ENCODE measurements around the gene KRTAP5-3. TPM values are rescaled to one million over a fixed set of nuclear protein-coding genes. Genes with fewer than 3 reads are reported as not detected.

The KRTAP5-3 gene
- total and polyA plus RNA-seq, 2 of the 8 experiments (the other 6 are each of a cell fraction or from before 2014, with no cell fraction given), result not detected

DNA sequence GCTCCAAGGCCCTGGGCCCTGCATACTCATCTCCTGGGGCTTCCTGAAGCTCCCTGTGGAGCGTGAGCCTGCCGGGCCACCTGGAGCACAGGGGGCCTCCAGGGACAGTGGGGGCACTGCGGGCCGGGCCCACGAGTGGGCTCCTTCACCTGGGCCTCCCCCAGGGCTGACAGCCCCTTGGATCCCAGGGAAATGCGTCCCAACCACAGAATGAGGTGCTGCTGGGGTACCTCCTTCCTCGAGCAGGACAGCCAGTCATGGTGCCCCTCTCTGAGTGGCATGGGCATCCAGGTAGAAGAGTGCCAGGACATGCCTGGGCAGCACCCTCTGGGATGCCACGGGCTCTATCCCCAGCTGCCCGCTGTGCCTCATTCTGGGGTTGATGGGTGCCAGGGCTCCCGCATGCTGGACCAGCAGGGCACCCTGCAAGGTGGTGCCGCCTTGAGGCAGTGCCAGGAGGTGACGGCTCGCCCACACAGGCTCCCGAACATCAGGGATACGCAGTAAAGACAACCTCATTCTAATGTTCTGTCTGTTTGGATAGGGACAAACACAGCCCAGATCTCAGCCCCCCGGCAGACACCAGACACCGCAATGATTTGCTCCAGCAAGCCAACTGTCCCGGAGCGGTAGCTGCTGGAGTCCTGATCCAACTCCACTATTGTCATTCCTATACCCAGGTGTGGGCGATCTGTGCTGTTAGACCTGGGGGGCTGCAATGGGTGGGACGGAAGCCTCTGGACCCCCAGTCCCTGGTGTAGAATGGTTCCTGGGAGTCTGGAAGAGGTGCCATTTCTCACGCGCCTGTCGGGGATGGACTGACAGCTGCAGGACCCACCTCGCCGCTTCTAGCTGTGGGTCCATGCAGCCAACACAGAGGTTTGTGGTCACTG, 47.2 kb upstream of the KRTAP5-3 start (continued):
- TF ChIP-seq, protein P1, sequence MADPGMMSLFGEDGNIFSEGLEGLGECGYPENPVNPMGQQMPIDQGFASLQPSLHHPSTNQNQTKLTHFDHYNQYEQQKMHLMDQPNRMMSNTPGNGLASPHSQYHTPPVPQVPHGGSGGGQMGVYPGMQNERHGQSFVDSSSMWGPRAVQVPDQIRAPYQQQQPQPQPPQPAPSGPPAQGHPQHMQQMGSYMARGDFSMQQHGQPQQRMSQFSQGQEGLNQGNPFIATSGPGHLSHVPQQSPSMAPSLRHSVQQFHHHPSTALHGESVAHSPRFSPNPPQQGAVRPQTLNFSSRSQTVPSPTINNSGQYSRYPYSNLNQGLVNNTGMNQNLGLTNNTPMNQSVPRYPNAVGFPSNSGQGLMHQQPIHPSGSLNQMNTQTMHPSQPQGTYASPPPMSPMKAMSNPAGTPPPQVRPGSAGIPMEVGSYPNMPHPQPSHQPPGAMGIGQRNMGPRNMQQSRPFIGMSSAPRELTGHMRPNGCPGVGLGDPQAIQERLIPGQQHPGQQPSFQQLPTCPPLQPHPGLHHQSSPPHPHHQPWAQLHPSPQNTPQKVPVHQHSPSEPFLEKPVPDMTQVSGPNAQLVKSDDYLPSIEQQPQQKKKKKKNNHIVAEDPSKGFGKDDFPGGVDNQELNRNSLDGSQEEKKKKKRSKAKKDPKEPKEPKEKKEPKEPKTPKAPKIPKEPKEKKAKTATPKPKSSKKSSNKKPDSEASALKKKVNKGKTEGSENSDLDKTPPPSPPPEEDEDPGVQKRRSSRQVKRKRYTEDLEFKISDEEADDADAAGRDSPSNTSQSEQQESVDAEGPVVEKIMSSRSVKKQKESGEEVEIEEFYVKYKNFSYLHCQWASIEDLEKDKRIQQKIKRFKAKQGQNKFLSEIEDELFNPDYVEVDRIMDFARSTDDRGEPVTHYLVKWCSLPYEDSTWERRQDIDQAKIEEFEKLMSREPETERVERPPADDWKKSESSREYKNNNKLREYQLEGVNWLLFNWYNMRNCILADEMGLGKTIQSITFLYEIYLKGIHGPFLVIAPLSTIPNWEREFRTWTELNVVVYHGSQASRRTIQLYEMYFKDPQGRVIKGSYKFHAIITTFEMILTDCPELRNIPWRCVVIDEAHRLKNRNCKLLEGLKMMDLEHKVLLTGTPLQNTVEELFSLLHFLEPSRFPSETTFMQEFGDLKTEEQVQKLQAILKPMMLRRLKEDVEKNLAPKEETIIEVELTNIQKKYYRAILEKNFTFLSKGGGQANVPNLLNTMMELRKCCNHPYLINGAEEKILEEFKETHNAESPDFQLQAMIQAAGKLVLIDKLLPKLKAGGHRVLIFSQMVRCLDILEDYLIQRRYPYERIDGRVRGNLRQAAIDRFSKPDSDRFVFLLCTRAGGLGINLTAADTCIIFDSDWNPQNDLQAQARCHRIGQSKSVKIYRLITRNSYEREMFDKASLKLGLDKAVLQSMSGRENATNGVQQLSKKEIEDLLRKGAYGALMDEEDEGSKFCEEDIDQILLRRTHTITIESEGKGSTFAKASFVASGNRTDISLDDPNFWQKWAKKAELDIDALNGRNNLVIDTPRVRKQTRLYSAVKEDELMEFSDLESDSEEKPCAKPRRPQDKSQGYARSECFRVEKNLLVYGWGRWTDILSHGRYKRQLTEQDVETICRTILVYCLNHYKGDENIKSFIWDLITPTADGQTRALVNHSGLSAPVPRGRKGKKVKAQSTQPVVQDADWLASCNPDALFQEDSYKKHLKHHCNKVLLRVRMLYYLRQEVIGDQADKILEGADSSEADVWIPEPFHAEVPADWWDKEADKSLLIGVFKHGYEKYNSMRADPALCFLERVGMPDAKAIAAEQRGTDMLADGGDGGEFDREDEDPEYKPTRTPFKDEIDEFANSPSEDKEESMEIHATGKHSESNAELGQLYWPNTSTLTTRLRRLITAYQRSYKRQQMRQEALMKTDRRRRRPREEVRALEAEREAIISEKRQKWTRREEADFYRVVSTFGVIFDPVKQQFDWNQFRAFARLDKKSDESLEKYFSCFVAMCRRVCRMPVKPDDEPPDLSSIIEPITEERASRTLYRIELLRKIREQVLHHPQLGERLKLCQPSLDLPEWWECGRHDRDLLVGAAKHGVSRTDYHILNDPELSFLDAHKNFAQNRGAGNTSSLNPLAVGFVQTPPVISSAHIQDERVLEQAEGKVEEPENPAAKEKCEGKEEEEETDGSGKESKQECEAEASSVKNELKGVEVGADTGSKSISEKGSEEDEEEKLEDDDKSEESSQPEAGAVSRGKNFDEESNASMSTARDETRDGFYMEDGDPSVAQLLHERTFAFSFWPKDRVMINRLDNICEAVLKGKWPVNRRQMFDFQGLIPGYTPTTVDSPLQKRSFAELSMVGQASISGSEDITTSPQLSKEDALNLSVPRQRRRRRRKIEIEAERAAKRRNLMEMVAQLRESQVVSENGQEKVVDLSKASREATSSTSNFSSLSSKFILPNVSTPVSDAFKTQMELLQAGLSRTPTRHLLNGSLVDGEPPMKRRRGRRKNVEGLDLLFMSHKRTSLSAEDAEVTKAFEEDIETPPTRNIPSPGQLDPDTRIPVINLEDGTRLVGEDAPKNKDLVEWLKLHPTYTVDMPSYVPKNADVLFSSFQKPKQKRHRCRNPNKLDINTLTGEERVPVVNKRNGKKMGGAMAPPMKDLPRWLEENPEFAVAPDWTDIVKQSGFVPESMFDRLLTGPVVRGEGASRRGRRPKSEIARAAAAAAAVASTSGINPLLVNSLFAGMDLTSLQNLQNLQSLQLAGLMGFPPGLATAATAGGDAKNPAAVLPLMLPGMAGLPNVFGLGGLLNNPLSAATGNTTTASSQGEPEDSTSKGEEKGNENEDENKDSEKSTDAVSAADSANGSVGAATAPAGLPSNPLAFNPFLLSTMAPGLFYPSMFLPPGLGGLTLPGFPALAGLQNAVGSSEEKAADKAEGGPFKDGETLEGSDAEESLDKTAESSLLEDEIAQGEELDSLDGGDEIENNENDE (IDR thresholded peaks at IDR 0.05; ENCODE audit: insufficient replicate concordance, low read length), result no peak
- TF ChIP-seq PHF8 (conservative IDR thresholded peaks at IDR 0.05; ENCODE audit: low read depth, low read length) (no peak), CHD2 (IDR thresholded peaks at IDR 0.05; ENCODE audit: low read length) (no peak)
- TF ChIP-seq, protein P2, sequence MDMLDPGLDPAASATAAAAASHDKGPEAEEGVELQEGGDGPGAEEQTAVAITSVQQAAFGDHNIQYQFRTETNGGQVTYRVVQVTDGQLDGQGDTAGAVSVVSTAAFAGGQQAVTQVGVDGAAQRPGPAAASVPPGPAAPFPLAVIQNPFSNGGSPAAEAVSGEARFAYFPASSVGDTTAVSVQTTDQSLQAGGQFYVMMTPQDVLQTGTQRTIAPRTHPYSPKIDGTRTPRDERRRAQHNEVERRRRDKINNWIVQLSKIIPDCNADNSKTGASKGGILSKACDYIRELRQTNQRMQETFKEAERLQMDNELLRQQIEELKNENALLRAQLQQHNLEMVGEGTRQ (IDR thresholded peaks at IDR 0.05; ENCODE audit: low read length), result no peak

Data from H1 (cell line).